Progenitor cell of endocrine pancreas (in vitro differentiated cells): ENCODE data around the gene ANAPC15. TPM values are rescaled to one million over a fixed set of nuclear protein-coding genes. Genes with fewer than 3 reads are reported as not detected.

Source experiments
- DNase-seq: peaks from one replicate; pipeline ENCODE4 v3.0.0; 2021; ENCODE audit warnings: low spot score; ENCODE audit not compliant: unreplicated experiment
- H3K27ac Mint-ChIP-seq: 2 replicates; pipeline ENCODE4 v1.8.0; 2021; ENCODE audit warnings: mild to moderate bottlenecking, moderate library complexity, mixed read lengths
- H3K27me3 Mint-ChIP-seq: 2 replicates; pipeline ENCODE4 v1.8.0; 2021; ENCODE audit warnings: mixed read lengths
- H3K36me3 Mint-ChIP-seq: 2 replicates; pipeline ENCODE4 v1.8.0; 2022; ENCODE audit warnings: mixed read lengths; ENCODE audit not compliant: insufficient read depth
- H3K4me1 Mint-ChIP-seq: 2 replicates; pipeline ENCODE4 v1.8.0; 2021; ENCODE audit warnings: low read depth, mixed read lengths
- H3K4me3 Mint-ChIP-seq: 2 replicates; pipeline ENCODE4 v1.8.0; 2021; ENCODE audit warnings: low read depth, mild to moderate bottlenecking, moderate library complexity, mixed read lengths
- H3K9me3 Mint-ChIP-seq: 2 replicates; pipeline ENCODE4 v1.8.0; 2021; ENCODE audit warnings: low read depth, mixed read lengths
- CTCF ChIP-seq: fragments of 200-600 bp; sonication (generic); IDR thresholded peaks from one replicate; pipeline ENCODE4 v1.5.0; 2021; ENCODE audit warnings: antibody characterized with exemption, mild to moderate bottlenecking; ENCODE audit not compliant: unreplicated experiment
- microRNA-seq: library from miRNA; unstranded; fragments of <30 nt; microRNA quantifications from one replicate; pipeline ENCODE4 v1.1.0, GENCODE V29; 2020; ENCODE audit warnings: borderline number of aligned reads; ENCODE audit not compliant: unreplicated experiment
- total RNA-seq: library from RNA; stranded (reverse); gene quantifications from 2 replicates; pipeline ENCODE4 v1.2.1, GENCODE V29; 2021

ANAPC15 gene
- total RNA-seq, 1 donor from 2014 or later: 61.3 TPM

GRCh38 chr11:72067676-72068075 is 44.8 kb downstream of the ANAPC15 start:
- no peak overlapping the region for H3K4me3 Mint-ChIP-seq

GRCh38 chr11:72067266-72067665 is 45.2 kb downstream of the ANAPC15 start:
- H3K4me3 Mint-ChIP-seq: no peak overlapping the region
- no peaks in the 10 kb centered on the region for H3K27me3 Mint-ChIP-seq
- no peaks in the 10 kb centered on the region for H3K9me3 Mint-ChIP-seq
- no peak for TF ChIP-seq CTCF
- H3K4me1 Mint-ChIP-seq: peaks cover 3% of the 10 kb centered on the region
- peaks cover 4% of the 10 kb centered on the region for H3K36me3 Mint-ChIP-seq
- no peak for DNase-seq
- H3K27ac Mint-ChIP-seq: no peak overlapping the region

More at GRCh38 chr11:72067676-72068075, 44.8 kb downstream of the ANAPC15 start:
- Mint-ChIP-seq H3K27me3 (no peaks in the 10 kb centered on the region), H3K9me3 (no peaks in the 10 kb centered on the region), H3K4me1 (peaks cover 3% of the 10 kb centered on the region), H3K36me3 (peaks cover 4% of the 10 kb centered on the region), H3K27ac (peak overlapping the region; percentile 65)
- TF ChIP-seq CTCF: no peak
- no peak for DNase-seq

GRCh38 chr11:72066855-72067254 is 45.6 kb downstream of the ANAPC15 start:
- no peak overlapping the region for H3K27ac Mint-ChIP-seq
- no peak overlapping the region for H3K4me3 Mint-ChIP-seq
- DNase-seq: no peak
- H3K36me3 Mint-ChIP-seq: peaks cover 5% of the 10 kb centered on the region
- no peak for TF ChIP-seq CTCF
- no peaks in the 10 kb centered on the region for H3K9me3 Mint-ChIP-seq
- H3K27me3 Mint-ChIP-seq: no peaks in the 10 kb centered on the region
- peaks cover 3% of the 10 kb centered on the region for H3K4me1 Mint-ChIP-seq

GRCh38 chr11:72061739-72062396 is 50.6 kb downstream of the ANAPC15 start:
- peak overlapping the region; percentile 1 for H3K27ac Mint-ChIP-seq
- no peaks in the 10 kb centered on the region for H3K9me3 Mint-ChIP-seq
- H3K36me3 Mint-ChIP-seq: peaks cover 4% of the 10 kb centered on the region
- H3K27me3 Mint-ChIP-seq: no peaks in the 10 kb centered on the region
- DNase-seq: no peak
- no peaks in the 10 kb centered on the region for H3K4me1 Mint-ChIP-seq
- no peak for TF ChIP-seq CTCF
- H3K4me3 Mint-ChIP-seq: no peak overlapping the region

Small RNA genes lying within 50 kb of the gene (microRNA-seq; reads per million reads assigned to microRNA genes)
- gene MIR3165: not detected

Other genes starting within 250 kb of the ANAPC15 start
- gene DEFB131B, start 234.2 kb downstream of the ANAPC15 start, total RNA-seq: not detected in 2 replicates
- 12.3 and 13.9 TPM in 2 replicates for gene XNDC1N, start 184.1 kb downstream of the ANAPC15 start, total RNA-seq
- 50.1 and 59.6 TPM in 2 replicates for gene RNF121, start 183.6 kb downstream of the ANAPC15 start, total RNA-seq
- gene IL18BP, start 113.8 kb downstream of the ANAPC15 start, total RNA-seq: 19.8 and 20.1 TPM in 2 replicates
- 238 and 255 TPM in 2 replicates for gene NUMA1, start 32.2 kb downstream of the ANAPC15 start, total RNA-seq
- gene LRRC51, start 31.8 kb downstream of the ANAPC15 start, total RNA-seq: 12.4 and 14.9 TPM in 2 replicates
- gene LAMTOR1, start 9.4 kb downstream of the ANAPC15 start, total RNA-seq: 84.9 and 85.4 TPM in 2 replicates
- gene TOMT, start 6.8 kb downstream of the ANAPC15 start, total RNA-seq: not detected in 2 replicates
- gene FOLR3, start 23.0 kb upstream of the ANAPC15 start, total RNA-seq: 0.98 TPM in 1 of 2 replicates, not detected in the other
- 5.6 and 6.4 TPM in 2 replicates for gene FOLR1, start 79.4 kb upstream of the ANAPC15 start, total RNA-seq
- gene FOLR2, start 104.1 kb upstream of the ANAPC15 start, total RNA-seq: not detected in 2 replicates
- 389 and 394 TPM in 2 replicates for gene INPPL1, start 112.1 kb upstream of the ANAPC15 start, total RNA-seq
- gene PHOX2A, start 131.5 kb upstream of the ANAPC15 start, total RNA-seq: not detected in 2 replicates